GM19438 (cell line): ENCODE results near the gene GAS7.

Experiments
- ATAC-seq: cut with Tn5 transposase; IDR thresholded peaks from one replicate; pipeline ENCODE4 v1.9.1; 2021; ENCODE audit warnings: low read depth; ENCODE audit not compliant: unreplicated experiment

The GAS7 gene

GRCh38 chr17:10201680-10202079, 3.3 kb upstream of the GAS7 start:
- no peak for ATAC-seq

DNA sequence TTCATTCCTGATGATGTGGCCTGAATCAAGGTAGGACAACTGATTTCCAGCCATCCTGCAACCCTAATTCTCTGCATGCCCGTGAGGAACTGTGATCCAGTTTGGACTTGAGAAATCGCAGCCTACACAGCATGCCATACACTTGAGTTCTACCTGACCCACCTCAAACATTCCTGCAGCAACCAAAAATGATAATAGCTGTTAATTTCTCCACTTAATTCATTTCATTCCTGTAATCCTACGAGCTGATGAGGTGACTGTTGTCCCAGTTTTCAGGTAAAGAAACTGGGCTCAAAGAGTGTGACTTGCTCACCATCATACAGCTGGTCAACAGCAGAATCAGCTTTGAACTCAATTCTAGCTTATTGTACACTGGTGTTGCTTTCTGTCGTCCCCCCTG, 2.2 kb upstream of the GAS7 start:
- no peak for ATAC-seq

GRCh38 chr17:10200016-10200415, 1.6 kb upstream of the GAS7 start:
- no peak for ATAC-seq

- ATAC-seq, result peak; percentile 17
These were observed 491 bp downstream of the GAS7 start for GRCh38 chr17:10197721-10198508.

DNA sequence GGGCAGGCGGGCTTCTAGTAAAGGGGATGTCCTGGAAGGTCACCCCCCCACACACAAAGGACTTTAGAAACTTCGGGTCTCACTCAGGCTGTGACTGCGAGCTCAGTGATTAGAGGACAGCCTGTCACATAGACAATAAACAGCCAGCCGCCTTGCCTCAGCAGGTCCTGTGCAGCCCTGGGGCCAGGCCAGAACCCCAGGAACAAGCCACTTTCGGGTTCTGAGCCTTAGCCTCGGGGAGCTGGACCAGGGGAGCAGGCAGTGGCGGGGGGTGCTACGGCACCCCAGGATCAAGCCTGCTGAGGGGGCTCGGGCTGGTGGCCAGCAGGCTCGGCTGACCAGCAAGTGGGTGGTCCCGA, 1.1 kb downstream of the GAS7 start:
- no peak for ATAC-seq

DNA sequence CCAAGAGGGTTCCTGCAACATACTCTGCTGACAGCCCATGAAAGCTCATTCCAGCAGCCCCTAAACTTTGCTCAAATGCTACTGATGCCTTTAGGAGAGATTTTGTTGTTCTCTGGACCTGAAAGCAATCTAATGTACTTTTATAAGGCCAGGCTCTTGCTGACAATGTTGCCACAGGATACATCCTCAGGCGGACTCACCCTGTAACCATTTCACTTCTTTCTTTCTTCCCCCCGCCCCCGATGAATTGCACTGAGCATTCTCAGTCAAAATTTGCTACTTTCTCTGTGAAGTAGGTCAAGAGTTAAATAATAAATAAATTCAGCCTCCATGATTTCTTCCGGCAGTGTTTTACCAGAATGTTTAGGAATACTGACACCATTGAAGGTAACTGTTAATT, 1.5 kb downstream of the GAS7 start:
- ATAC-seq, result no peak

DNA sequence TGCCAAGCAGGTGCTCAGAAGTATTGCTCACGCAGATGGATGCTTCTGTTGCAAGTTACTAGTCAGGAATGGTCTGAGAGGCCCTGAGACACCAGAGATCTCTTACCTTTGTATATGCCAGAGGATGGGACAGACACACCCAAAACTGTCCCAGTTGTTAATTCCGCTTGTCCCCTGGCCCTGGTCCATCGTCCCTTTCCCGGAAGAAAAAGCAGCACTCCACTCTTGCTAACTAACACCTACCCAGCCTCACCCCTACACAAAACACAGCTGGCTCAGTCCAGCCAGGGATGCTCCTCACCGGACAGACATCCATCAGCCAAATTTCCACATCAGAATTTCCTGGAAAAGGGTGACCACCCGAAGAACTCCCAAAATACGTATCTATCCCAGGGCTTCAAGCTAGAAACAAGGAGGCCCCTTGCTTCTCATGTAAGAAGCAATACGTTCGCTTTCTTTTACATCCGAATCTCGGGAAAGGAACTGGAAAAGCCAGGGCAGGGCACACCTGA, 2.0 kb downstream of the GAS7 start:
- no peak for ATAC-seq

- ATAC-seq, result no peak
These were observed 3.2 kb downstream of the GAS7 start for GRCh38 chr17:10195090-10195805.

DNA sequence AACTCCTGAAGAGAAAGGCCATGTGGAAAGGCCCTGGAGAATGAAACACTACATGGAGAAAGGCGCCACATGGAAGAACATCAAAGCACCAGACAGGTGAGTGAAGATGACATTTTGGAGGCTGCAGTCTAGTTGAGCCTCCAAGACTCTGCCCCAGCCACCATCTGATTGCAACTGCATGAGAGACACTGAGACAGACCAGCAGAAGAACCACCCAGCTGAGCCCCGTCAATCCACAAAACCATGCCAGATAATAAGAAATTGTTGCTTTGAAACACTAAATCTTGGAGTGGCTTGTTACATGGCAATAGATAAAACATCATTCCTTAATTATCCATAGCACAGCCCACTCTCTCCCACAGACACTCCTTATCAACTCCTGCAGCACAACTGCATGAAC, 4.8 kb downstream of the GAS7 start:
- no peak for ATAC-seq

GRCh38 chr17:10192972-10193371, 5.4 kb downstream of the GAS7 start:
- ATAC-seq, result no peak

GRCh38 chr17:10192461-10192860, 5.9 kb downstream of the GAS7 start:
- no peak for ATAC-seq

DNA sequence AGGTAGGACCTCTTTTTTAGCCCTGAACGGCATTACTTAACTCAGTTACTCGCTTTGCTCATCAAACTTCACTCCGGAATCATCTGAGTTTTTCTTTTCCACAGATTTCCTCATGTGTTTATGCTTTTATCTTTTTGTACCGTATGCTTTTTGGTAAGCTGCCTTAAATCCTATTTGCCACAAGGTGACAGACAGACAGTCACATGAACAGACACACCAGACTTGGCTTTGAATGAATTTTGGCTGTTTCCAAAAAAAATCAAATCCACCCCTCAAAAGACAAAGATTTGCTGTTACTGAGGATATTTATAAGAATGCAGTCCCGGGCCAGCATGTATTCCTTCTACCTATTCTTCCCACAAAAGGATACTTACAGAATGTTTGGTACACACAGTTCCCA, 10.9 kb downstream of the GAS7 start:
- no peak for ATAC-seq

DNA sequence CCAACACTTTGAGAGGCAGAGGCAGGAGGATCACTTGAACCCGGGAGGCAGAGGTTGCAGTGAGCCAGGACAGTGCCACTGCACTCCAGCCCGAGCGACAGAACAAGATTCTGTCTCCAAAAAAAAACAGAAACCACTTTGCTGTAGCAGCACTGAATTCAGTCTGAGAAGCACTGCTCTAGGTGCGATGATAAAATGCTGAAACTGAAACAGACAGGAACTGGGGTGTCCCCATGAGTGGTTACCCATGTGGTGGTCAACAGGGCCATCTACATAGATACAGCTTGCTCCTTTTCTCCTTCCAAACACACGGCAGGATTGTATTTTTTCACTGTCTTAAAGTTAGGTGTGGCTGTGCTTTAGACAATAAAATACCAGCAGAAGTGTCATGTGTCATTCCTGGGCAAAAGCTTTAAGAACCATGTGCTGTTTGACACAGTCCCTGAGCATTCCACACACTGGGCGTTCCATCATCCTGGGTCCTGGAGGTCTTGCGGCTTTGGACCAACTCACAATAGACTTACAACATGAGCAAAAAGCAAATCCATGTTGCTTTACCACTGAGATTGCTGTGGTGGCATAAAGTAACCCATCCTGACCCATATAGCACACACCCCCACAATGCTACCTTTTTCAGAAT, 11.5 kb downstream of the GAS7 start:
- ATAC-seq, result no peak

GRCh38 chr17:10183931-10184930, 14.2 kb downstream of the GAS7 start:
- ATAC-seq, result no peak

DNA sequence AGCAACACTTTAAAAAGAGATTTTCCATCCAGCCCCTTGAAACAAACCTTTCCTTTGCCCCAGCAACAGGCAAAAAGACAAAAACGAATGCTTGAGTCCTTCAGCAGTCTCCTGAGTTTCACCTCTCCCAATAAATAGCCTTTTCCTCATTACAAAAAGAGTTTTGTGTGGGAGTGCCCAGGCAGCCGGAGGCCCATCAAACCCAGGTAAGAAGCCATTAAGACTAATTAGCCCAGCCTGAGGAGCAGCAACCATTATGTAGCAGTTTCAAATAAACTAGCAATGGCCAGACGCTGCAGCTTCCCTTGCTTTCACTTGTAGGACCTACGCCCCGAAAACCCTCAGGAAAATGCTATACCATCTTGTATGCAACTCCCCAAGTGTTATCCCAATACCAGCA, 15.6 kb downstream of the GAS7 start:
- no peak for ATAC-seq

DNA sequence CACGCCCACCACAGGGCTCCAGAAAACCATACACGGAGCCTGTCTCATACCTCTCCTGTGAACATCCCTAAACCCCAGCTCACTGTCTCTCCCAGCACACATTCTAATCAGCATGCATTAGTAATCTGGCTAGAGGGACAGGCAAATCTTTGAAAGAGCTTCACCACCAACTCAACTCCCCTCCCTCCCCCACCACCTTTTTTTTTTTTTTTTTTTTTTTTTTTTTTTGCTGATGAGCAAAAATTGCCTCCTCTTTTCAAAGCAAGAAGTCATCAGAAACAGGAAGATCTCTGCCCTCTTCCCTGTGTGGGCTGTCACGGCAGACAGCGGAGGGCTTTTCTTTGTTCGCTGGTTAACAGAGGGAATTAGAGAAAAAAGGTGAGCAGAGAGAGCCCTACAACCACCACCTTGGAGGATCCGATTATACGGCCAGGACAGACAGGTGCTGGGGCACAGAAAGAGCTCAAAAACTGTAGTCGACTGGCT, 19.9 kb downstream of the GAS7 start:
- ATAC-seq, result no peak

GRCh38 chr17:10177913-10178505, 20.4 kb downstream of the GAS7 start:
- no peak for ATAC-seq

- no peak for ATAC-seq
These were observed 21.1 kb downstream of the GAS7 start for GRCh38 chr17:10177131-10177912.

DNA sequence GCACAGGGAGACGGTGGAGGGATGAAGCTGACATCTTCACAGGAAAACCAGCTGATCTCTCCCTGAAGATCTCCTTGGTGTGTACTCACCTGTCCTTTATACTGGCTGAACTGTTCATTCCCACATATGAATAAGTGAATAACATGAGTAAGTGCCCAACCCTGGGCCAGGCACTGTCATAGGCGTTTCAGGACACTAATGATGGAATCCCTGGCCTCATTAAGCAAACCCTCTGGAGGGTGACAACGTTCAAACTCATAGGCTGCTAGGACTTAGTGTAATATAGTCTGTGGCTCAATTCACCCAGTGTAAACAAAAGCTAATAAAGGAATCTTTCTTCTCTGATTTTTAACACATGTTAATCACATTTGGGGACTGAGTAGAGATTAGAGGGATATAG, 24.5 kb downstream of the GAS7 start:
- ATAC-seq, result no peak
